Common myeloid progenitor, CD34-positive (primary cell): ENCODE measurements around the gene RNF169.
"Not testable (repeated sequence)": the region's sequence is repeated elsewhere in the genome, so short reads cannot be mapped to it uniquely, and the experiment has no call there.

Experiments used
- CTCF ChIA-PET: fragments of 350-600 bp; sonication (Branson Sonifier 250); formaldehyde crosslinking; loops from one replicate; lab custom pipeline; 2021; ENCODE audit warnings: antibody characterized with exemption; lab: Charles Lee
- POLR2A ChIA-PET: fragments of 350-600 bp; sonication (Branson Sonifier 250); formaldehyde crosslinking; loops from one replicate; lab custom pipeline; 2021; ENCODE audit warnings: antibody characterized with exemption; lab: Charles Lee
- DNase-seq, 3 donors: peaks; one replicate each; pipeline versions ENCODE4 v3.0.0 to v3.0.0-alpha.2; 2013
- H3K27ac ChIP-seq, 2 experiments: 1 replicate in 1 of 2; 2 replicates in 1 of 2; pipeline ENCODE4 v1.7.0; 2013; ENCODE audit warnings: inconsistent platforms in 2 of 2, low read length in 2 of 2, mild to moderate bottlenecking in 2 of 2, low read depth in 1 of 2, moderate library complexity in 1 of 2; ENCODE audit not compliant: severe bottlenecking in 2 of 2, insufficient read depth in 1 of 2, poor library complexity in 1 of 2
- H3K27me3 ChIP-seq, 5 experiments: replicated peaks in 2 of 5; 1 replicate in 3 of 5; 2 replicates in 2 of 5; pipeline versions ENCODE4 v1.6.1 to v1.7.0; 2013; ENCODE audit warnings: low read length in 4 of 5, mild to moderate bottlenecking in 2 of 5, moderate library complexity in 2 of 5, inconsistent platforms in 1 of 5; ENCODE audit not compliant: insufficient read depth in 5 of 5, control insufficient read depth in 4 of 5
- H3K36me3 ChIP-seq, 4 experiments: 1 replicate in 2 of 4; 2 replicates in 2 of 4; pipeline versions ENCODE4 v1.6.1 to v1.7.0; 2013; ENCODE audit warnings: low read length in 3 of 4, control low read depth in 1 of 4, mild to moderate bottlenecking in 1 of 4; ENCODE audit not compliant: control insufficient read depth in 4 of 4, insufficient read depth in 4 of 4
- H3K4me1 ChIP-seq, 4 experiments: 1 replicate in 3 of 4; 2 replicates in 1 of 4; pipeline versions ENCODE4 v1.6.1 to v1.7.1; 2013; ENCODE audit warnings: low read length in 3 of 4, mild to moderate bottlenecking in 3 of 4, control low read depth in 1 of 4, inconsistent platforms in 1 of 4, moderate library complexity in 1 of 4; ENCODE audit not compliant: control insufficient read depth in 4 of 4, insufficient read depth in 4 of 4; ENCODE audit errors: control extremely low read depth in 1 of 4
- H3K4me3 ChIP-seq, 7 experiments: 1 replicate in 4 of 7; 2 replicates in 3 of 7; pipeline versions ENCODE4 v1.5.1 to v1.7.0; 2013; ENCODE audit warnings: mild to moderate bottlenecking in 7 of 7, low read length in 6 of 7, moderate library complexity in 6 of 7, inconsistent platforms in 2 of 7, low read depth in 2 of 7, control low read depth in 1 of 7; ENCODE audit not compliant: insufficient read depth in 4 of 7, control insufficient read depth in 1 of 7; ENCODE audit errors: extremely low read depth in 1 of 7
- H3K9me3 ChIP-seq, 5 experiments: 1 replicate in 4 of 5; 2 replicates in 1 of 5; pipeline versions ENCODE4 v1.6.1 to v1.7.1; 2013; ENCODE audit warnings: low read length in 4 of 5, mild to moderate bottlenecking in 2 of 5, inconsistent platforms in 1 of 5, low read depth in 1 of 5, moderate library complexity in 1 of 5; ENCODE audit not compliant: control insufficient read depth in 4 of 5, insufficient read depth in 2 of 5; ENCODE audit errors: control extremely low read depth in 1 of 5
- WGBS: methylation state at CpG from one replicate; pipeline ENCODE4 v1.1.5; 2013; ENCODE audit not compliant: insufficient coverage; 5-methylcytosine and 5-hydroxymethylcytosine counted together

The RNF169 gene

DNA sequence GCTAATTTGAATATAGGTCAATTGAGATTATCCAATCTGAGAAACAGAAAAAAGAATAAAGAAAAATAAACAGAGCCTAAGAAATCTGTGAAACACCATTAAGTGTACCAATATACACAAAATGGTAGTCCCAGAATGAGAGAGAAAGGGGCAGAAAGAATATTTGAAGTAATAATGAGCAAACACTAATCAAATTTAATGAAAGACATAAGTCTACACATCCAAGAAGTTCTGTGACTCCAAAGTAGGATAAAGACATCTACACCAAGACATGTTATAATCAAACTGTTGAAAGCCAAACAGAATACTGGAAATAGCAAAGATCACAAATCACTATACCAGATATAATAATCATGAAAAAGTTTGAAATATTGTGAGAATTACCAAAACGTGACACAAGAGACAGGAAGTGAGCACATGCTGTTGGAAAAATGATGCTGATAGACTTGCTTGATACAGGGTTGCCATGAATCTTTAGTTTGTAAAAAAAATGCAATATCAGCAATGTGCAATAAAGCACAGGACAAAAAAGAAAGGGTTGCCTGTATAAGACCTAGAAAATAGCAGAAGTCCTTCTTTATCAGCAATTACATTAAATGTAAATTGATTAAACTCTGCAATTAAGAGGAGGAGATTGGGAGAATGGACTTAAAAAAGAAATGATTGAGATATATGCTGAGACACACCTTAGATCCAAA lies 75.8 kb downstream of the RNF169 start:
- peak in 1 of 3 donors; percentile 14 for DNase-seq
- POLR2A ChIA-PET: no interaction called here
- Histone ChIP-seq H3K4me1 (no peaks in the 10 kb centered on the region), H3K36me3 (peaks cover 31 to 83% (median 42%) of the 10 kb centered on the region in 4 experiments), H3K27me3 (no peaks in the 10 kb centered on the region), H3K27ac (no peak overlapping the region), H3K9me3 (peaks cover 16 to 69% (median 29%) of the 10 kb centered on the region in 5 experiments), H3K4me3 (no peak overlapping the region)
- CTCF ChIA-PET: no interaction called here
- 100% methylated on average over 1 of the region's 1 CpG for WGBS

- Histone ChIP-seq H3K36me3 (peaks cover 31 to 84% (median 33%) of the 10 kb centered on the region in 4 experiments), H3K9me3 (peaks cover 16 to 77% (median 29%) of the 10 kb centered on the region in 5 experiments)
- 83% methylated on average over 2 of the region's 2 CpGs for WGBS
Measured at GRCh38 chr11:74825596-74825995, 76.9 kb downstream of the RNF169 start.

DNA sequence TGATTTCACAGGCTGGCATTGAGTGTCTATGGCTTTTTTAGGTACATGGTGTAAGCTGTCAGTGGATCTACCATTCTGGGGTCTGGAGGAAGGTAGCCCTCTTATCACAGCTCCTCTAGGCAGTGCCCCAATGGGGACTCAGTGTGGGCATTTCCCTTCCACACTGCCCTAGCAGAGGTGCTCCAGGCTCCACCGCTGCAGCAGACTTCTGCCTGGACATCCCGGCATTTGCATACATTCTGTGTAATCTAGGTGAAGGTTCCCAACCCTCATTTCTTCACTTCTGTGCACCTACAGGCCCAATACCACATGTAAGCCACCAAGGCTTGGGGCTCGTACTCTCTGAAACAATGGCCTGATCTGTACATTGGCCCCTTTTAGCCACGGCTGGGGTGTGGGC lies 78.3 kb downstream of the RNF169 start:
- Histone ChIP-seq H3K9me3 (peaks cover 16 to 77% (median 29%) of the 10 kb centered on the region in 5 experiments), H3K4me1 (no peaks in the 10 kb centered on the region), H3K36me3 (peaks cover 27 to 84% (median 31%) of the 10 kb centered on the region in 4 experiments), H3K27ac (no peak overlapping the region), H3K27me3 (no peaks in the 10 kb centered on the region), H3K4me3 (peak overlapping the region in 1 of 7 experiments; percentile 25)
- ChIA-PET CTCF (no interaction called here), POLR2A (no interaction called here)
- peak; percentile 2 to 50 (median 43) for DNase-seq
- WGBS: 83% methylated on average over 3 of the region's 4 CpGs

More at GRCh38 chr11:74825596-74825995, 76.9 kb downstream of the RNF169 start:
- CTCF ChIA-PET, H3K4me3 ChIP-seq, POLR2A ChIA-PET, H3K27ac ChIP-seq, H3K27me3 ChIP-seq, DNase-seq, H3K4me1 ChIP-seq: not testable (repeated sequence)

DNA sequence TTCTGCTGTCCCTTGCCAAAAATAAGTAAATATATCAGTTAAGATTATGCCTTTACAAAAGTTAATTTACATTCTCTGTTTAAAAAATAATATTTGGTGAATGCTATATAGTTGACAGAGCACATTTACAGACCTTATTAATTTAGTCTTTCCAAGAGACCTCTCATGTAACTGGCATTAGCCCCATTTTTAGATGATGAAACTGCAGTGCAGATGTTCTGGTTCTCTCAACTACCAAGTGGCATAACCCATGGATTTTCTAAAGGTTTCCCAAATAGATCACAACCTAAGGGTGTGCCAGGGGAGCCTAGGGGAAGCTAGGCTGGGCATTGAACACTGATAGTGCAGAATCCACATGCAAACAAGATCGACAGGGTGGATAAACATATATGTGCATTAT lies 88.5 kb downstream of the RNF169 start:
- Histone ChIP-seq H3K4me3 (no peak overlapping the region), H3K4me1 (peaks cover 0 to 13% (median 5%) of the 10 kb centered on the region in 4 experiments), H3K9me3 (no peaks in the 10 kb centered on the region), H3K27ac (no peak overlapping the region), H3K36me3 (peaks cover 24 to 68% (median 39%) of the 10 kb centered on the region in 4 experiments), H3K27me3 (no peaks in the 10 kb centered on the region)
- ChIA-PET POLR2A (no interaction called here), CTCF (no interaction called here)
- DNase-seq: no peak
- WGBS: no CpG with 5 or more reads among the region's 1 CpG

DNA sequence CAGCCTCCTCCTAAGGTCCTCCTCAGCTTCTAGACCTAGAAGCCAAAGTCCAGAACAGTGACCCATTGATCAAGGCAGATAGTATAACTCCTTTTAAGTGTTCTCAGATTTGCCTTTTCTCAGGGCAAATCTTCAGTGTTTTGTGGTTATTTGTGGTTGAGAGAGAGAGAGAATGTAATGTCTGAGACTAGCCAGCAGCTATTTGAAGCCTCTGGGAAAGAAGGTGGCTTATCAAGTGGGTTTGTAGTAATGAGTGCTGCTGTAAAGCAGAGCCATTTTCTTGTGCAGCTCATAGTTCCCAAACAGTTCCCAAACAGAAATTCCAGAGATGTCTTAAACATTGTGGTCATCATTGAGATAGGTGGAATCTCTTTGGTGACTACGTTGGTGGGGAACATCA lies 89.5 kb downstream of the RNF169 start:
- Histone ChIP-seq H3K36me3 (peaks cover 24 to 70% (median 46%) of the 10 kb centered on the region in 4 experiments), H3K4me1 (peaks cover 0 to 13% (median 5%) of the 10 kb centered on the region in 4 experiments), H3K27me3 (no peaks in the 10 kb centered on the region), H3K27ac (no peak overlapping the region), H3K4me3 (no peak overlapping the region), H3K9me3 (no peaks in the 10 kb centered on the region)
- WGBS: no CpG with 5 or more reads among the region's 1 CpG
- DNase-seq: no peak
- ChIA-PET CTCF (interaction anchor here (0.7 kb wide), 1 partner anchor 19 kb away, joined by 3 read pairs; no protein-coding TSS in a partner anchor), POLR2A (no interaction called here)

- ChIA-PET CTCF (no interaction called here), POLR2A (no interaction called here)
- H3K9me3 ChIP-seq: no peaks in the 10 kb centered on the region
- WGBS: no CpG with 5 or more reads among the region's 1 CpG
- no peak for DNase-seq
- H3K27me3 ChIP-seq: no peaks in the 10 kb centered on the region
- H3K4me3 ChIP-seq: no peak overlapping the region
- no peak overlapping the region for H3K27ac ChIP-seq
- peaks cover 28 to 78% (median 51%) of the 10 kb centered on the region in 4 experiments for H3K36me3 ChIP-seq
- peaks cover 0 to 13% (median 5%) of the 10 kb centered on the region in 4 experiments for H3K4me1 ChIP-seq
Measured at GRCh38 chr11:74839446-74839845, 90.8 kb downstream of the RNF169 start.

GRCh38 chr11:74839971-74840370 lies 91.3 kb downstream of the RNF169 start:
- H3K4me3 ChIP-seq: no peak overlapping the region
- POLR2A ChIA-PET: no interaction called here
- H3K27ac ChIP-seq: no peak overlapping the region
- WGBS: 78% methylated on average over 2 of the region's 2 CpGs
- H3K27me3 ChIP-seq: no peaks in the 10 kb centered on the region
- CTCF ChIA-PET: no interaction called here
- no peak for DNase-seq
- H3K4me1 ChIP-seq: peaks cover 0 to 13% (median 5%) of the 10 kb centered on the region in 4 experiments
- H3K9me3 ChIP-seq: no peaks in the 10 kb centered on the region
- peaks cover 33 to 78% (median 54%) of the 10 kb centered on the region in 4 experiments for H3K36me3 ChIP-seq
